GM12875 (cell line): Measurements from ENCODE around the gene EPHB2.

Source experiments
- H3K4me3 ChIP-seq: one replicate; pipeline ENCODE4 v1.5.1; 2011; ENCODE audit warnings: low read depth, low read length, control low read depth
- CTCF ChIP-seq: IDR thresholded peaks from 2 replicates; pipeline ENCODE4 v1.5.1; 2011; ENCODE audit warnings: low read depth, mild to moderate bottlenecking, control low read depth, inconsistent platforms, low read length, moderate library complexity, borderline replicate concordance; ENCODE audit not compliant: insufficient read depth

EPHB2 gene

DNA sequence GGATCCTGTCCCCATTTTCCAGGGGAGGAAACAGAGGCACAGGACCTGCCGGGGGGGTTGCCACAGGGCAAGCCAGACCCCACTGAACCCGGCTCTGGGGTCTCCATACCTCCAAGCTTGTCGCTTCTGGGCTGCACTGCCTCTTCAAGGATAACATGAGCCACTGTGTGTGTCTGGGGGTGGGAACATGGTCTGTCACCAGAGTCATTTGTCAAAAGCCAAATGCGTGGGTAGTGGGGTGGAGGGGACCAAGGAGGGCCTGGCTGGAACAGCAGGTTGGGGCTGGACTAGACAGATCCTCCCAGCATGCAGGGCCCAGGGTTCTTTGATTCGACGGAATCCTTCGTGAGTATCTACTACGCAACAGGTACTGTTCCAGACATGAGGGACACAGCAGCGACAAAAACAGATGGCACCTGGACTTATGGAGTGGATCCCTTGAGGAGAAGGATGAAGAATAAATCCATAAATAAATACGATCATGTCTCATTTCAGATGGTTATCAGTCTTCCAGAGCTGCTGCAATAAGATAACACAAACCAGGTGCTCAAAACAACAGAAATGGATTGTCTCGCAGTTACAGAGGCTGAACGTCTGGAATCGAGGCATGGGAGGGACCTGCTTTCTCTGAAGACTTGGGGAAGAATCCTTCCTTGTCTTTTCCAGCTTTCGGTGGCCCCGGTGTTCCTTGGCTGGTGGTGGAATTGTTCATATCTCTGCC, 28.9 kb upstream of the EPHB2 start:
- no peak for TF ChIP-seq CTCF
- H3K4me3 ChIP-seq = no peak overlapping the region

GRCh38 chr1:22683547-22683946, 27.1 kb upstream of the EPHB2 start:
- TF ChIP-seq CTCF = no peak
- no peak overlapping the region for H3K4me3 ChIP-seq

DNA sequence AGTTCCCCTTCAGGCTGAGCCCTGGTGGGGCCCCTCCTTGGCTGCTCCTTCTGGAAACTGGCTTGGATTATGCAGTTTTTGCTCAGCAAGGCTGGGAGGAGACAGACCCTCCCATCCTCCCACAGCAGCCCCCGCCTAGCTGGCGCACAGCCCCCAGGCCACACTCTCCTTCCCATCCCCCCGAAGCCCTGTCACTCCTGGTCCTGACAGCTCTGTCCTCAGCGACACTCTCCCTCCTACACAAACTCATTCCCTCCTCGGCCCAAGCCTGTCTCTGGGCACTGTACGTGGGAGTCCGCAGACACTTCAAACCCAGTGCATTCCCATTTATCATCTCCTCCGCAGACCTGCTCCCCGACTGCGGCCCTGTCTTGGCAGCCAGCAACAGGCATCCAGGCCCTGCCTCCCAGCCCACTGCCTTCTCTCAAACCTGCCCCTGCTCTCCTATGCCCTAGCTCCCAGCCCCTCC, 25.0 kb upstream of the EPHB2 start:
- H3K4me3 ChIP-seq = no peak overlapping the region
- TF ChIP-seq CTCF = no peak

GRCh38 chr1:22687191-22687590, 23.4 kb upstream of the EPHB2 start:
- TF ChIP-seq CTCF = no peak
- no peak overlapping the region for H3K4me3 ChIP-seq

- no peak for TF ChIP-seq CTCF
- H3K4me3 ChIP-seq = no peak overlapping the region
Observed at GRCh38 chr1:22688466-22688865, 22.2 kb upstream of the EPHB2 start.

DNA sequence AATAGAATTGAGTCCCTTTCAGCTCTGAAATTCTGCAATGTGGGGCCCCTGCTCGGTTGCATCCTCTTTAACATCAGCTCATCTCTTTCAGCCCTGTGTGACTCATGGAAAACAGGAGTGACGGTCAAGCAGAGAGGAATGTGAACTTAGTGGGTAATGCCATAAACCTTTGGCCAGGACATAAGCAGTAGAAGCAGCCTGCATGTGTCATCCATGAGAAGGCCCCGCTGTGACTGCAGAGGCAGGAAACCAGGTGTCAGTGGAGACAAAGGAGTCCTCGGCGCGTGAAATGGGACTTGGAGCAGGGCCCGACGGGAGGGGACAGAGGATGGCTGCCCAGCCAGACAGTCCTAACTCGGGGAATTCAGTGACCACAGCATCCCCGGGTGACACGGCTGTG, 21.1 kb upstream of the EPHB2 start:
- no peak for TF ChIP-seq CTCF
- H3K4me3 ChIP-seq = no peak overlapping the region

DNA sequence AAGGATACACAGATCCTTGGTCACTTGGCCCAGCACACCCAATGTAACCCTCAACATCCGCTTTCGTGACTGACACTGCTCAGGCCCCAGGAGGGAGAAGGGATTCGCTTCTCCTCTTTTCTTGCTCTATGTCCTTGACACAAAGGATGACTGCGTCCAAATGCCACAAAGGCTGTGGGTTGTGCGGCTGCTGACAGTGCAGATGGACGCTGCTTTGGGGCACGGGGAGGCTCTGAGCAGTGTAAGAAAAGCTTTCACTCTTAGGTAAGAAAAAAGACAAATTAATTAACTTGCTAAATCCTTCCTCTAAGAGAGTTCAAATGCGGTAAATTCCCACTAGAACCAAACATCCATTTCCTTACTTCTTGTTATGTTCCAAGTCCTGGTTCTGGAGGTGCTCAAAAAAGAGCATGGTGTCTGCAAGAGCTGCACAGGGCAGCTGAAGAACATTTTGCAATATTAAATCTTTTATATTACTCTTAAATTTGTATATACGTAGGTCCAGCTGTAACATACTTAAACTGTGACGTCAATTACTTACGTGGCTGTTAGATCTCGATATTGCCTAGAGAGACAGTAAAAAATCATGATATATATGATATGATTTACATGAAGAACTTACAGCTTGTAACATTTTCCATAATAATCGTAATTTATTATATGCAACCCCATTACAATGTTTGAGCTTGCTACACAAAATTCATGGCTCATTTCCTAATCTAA, 19.4 kb upstream of the EPHB2 start:
- no peak for TF ChIP-seq CTCF
- H3K4me3 ChIP-seq = no peak overlapping the region
